CD14-positive monocyte (primary cell): ENCODE measurements around the gene QRICH2. TPM values are rescaled to one million over a fixed set of nuclear protein-coding genes. Genes with fewer than 3 reads are reported as not detected.
A peak's percentile ranks its signal among the peaks of the same experiment; 100 is the strongest.
"Not testable (repeated sequence)": the region's sequence is repeated elsewhere in the genome, so short reads cannot be mapped to it uniquely, and the experiment has no call there.

ENCODE experiments used
- DNase-seq, 3 donors: peaks; one replicate each; pipeline ENCODE4 v3.0.0-alpha.2; 2011 to 2022
- H2AFZ ChIP-seq: 2 replicates; pipeline ENCODE4 v1.6.0; 2012; ENCODE audit warnings: mild to moderate bottlenecking, low read depth, low read length, inconsistent platforms; ENCODE audit not compliant: insufficient read depth, poor library complexity, severe bottlenecking
- H3K27ac ChIP-seq, 2 donors: 1 replicate in 1 of 2; 2 replicates in 1 of 2; pipeline ENCODE4 v1.5.1; 2012 to 2013; ENCODE audit warnings: low read length in 2 of 2, control low read depth in 1 of 2, inconsistent platforms in 1 of 2, low read depth in 1 of 2, mild to moderate bottlenecking in 1 of 2
- H3K27me3 ChIP-seq, 2 donors: one replicate each; pipeline versions ENCODE4 v1.6.0 to v1.6.1; 2011 to 2013; ENCODE audit warnings: low read length in 2 of 2; ENCODE audit not compliant: control insufficient read depth in 2 of 2, insufficient read depth in 2 of 2
- H3K36me3 ChIP-seq, 2 donors: replicated peaks in 1 of 2; 1 replicate in 1 of 2; 2 replicates in 1 of 2; pipeline versions ENCODE4 v1.5.1 to v1.6.1; 2012 to 2013; ENCODE audit warnings: low read length in 2 of 2, control low read depth in 1 of 2, inconsistent platforms in 1 of 2, mild to moderate bottlenecking in 1 of 2; ENCODE audit not compliant: insufficient read depth in 2 of 2, control insufficient read depth in 1 of 2
- H3K4me1 ChIP-seq, 2 donors: 1 replicate in 1 of 2; 2 replicates in 1 of 2; pipeline versions ENCODE4 v1.5.1 to v1.6.1; 2012 to 2013; ENCODE audit warnings: low read length in 2 of 2, control low read depth in 1 of 2, inconsistent platforms in 1 of 2, mild to moderate bottlenecking in 1 of 2, moderate library complexity in 1 of 2; ENCODE audit not compliant: insufficient read depth in 2 of 2, control insufficient read depth in 1 of 2
- H3K4me2 ChIP-seq: replicated peaks from 2 replicates; pipeline ENCODE3; 2012; ENCODE audit warnings: low read length, moderate library complexity, mild to moderate bottlenecking; ENCODE audit not compliant: poor library complexity, severe bottlenecking; ENCODE audit errors: extremely low read depth
- H3K4me3 ChIP-seq, 3 experiments: fragments of 200-600 bp in 1 of 3; sonication (generic) in 1 of 3; replicated peaks in 1 of 3; 1 replicate in 2 of 3; 2 replicates in 1 of 3; pipeline ENCODE4 v1.5.1; 2011 to 2013; ENCODE audit warnings: low read length in 3 of 3, mild to moderate bottlenecking in 3 of 3, control low read depth in 2 of 3, low read depth in 2 of 3, inconsistent platforms in 1 of 3, moderate library complexity in 1 of 3
- H3K79me2 ChIP-seq: 2 replicates; pipeline ENCODE4 v1.6.0; 2012; ENCODE audit warnings: mild to moderate bottlenecking, control low read depth, inconsistent platforms, low read length, moderate library complexity; ENCODE audit not compliant: insufficient read depth
- H3K9ac ChIP-seq: 2 replicates; pipeline ENCODE4 v1.6.0; 2017; ENCODE audit warnings: low read length, mild to moderate bottlenecking; ENCODE audit not compliant: insufficient read depth, poor library complexity, severe bottlenecking
- H3K9me3 ChIP-seq, 2 donors: replicated peaks in 1 of 2; 1 replicate in 1 of 2; 2 replicates in 1 of 2; pipeline versions ENCODE4 v1.5.1 to v1.6.1; 2012 to 2013; ENCODE audit warnings: low read length in 2 of 2, control low read depth in 1 of 2; ENCODE audit not compliant: control insufficient read depth in 1 of 2, insufficient read depth in 1 of 2
- H4K20me1 ChIP-seq: 2 replicates; pipeline ENCODE4 v1.6.0; 2012; ENCODE audit warnings: mild to moderate bottlenecking, low read length, control low read depth, moderate library complexity; ENCODE audit not compliant: insufficient read depth
- H3K27ac Mint-ChIP-seq, 7 donors: one replicate each; pipeline ENCODE4 v1.8.0; 2020; ENCODE audit warnings: mild to moderate bottlenecking in 7 of 7, mixed read lengths in 7 of 7, moderate library complexity in 6 of 7, inconsistent platforms in 2 of 7
- H3K27me3 Mint-ChIP-seq, 3 donors: one replicate each; pipeline ENCODE4 v1.8.0; 2021 to 2022; ENCODE audit warnings: low read depth in 3 of 3, mild to moderate bottlenecking in 3 of 3, mixed read lengths in 3 of 3, moderate library complexity in 3 of 3, inconsistent platforms in 1 of 3
- H3K36me3 Mint-ChIP-seq, 2 donors: one replicate each; pipeline ENCODE4 v1.8.0; 2020; ENCODE audit warnings: mixed read lengths in 2 of 2, inconsistent platforms in 1 of 2, mild to moderate bottlenecking in 1 of 2
- H3K4me1 Mint-ChIP-seq: one replicate; pipeline ENCODE4 v1.8.0; 2020; ENCODE audit warnings: mild to moderate bottlenecking, mixed read lengths
- H3K4me3 Mint-ChIP-seq, 2 donors: one replicate each; pipeline ENCODE4 v1.8.0; 2020; ENCODE audit warnings: mild to moderate bottlenecking in 2 of 2, mixed read lengths in 2 of 2, moderate library complexity in 1 of 2
- H3K9me3 Mint-ChIP-seq, 7 donors: one replicate each; pipeline ENCODE4 v1.8.0; 2020 to 2022; ENCODE audit warnings: mixed read lengths in 7 of 7, mild to moderate bottlenecking in 6 of 7, moderate library complexity in 6 of 7, inconsistent platforms in 2 of 7
- CTCF ChIP-seq: fragments of 200-600 bp; IDR thresholded peaks from one replicate; pipeline ENCODE4 v1.8.0; 2022; ENCODE audit warnings: antibody characterized with exemption, mild to moderate bottlenecking
- WGBS: methylation state at CpG from one replicate; pipeline ENCODE4 v1.1.5; 2013; ENCODE audit warnings: missing lambda C conversion rate; ENCODE audit not compliant: insufficient coverage; 5-methylcytosine and 5-hydroxymethylcytosine counted together
- intact Hi-C, 2 donors: fragments of 100-400 bp; cut with micrococcal nuclease; formaldehyde crosslinking; loops; one replicate each; pipeline versions ENCODE4 v1.15.0 to v1.15.1; 2023
- polyA plus RNA-seq, 3 donors: library from polyadenylated mRNA; depleted of rRNA in 1 of 3; unstranded in 2 of 3; stranded (reverse) in 1 of 3; fragments of 300-500 nt in 2 of 3; fragments of >200 nt in 1 of 3; fragmentation: Illumina TruSeq in 2 of 3; gene quantifications; 1 replicate in 2 of 3; 2 replicates in 1 of 3; pipeline ENCODE4 v1.2.3, GENCODE V29; 2012 to 2021

The QRICH2 gene
- polyA plus RNA-seq, 3 donors = 0.04 to 1.9 TPM; not detected in 1

GRCh38 chr17:76247304-76247703, 60.8 kb downstream of the QRICH2 start:
- intact Hi-C loops = no loop called here
- Histone ChIP-seq H4K20me1 (no peaks in the 10 kb centered on the region), H3K4me1 (peaks cover 49% of the 10 kb centered on the region in 2 donors), H3K27ac (no peak overlapping the region), H3K9ac (no peak overlapping the region), H3K79me2 (no peaks in the 10 kb centered on the region), H2AFZ (no peak overlapping the region), H3K4me2 (no peak overlapping the region), H3K9me3 (no peaks in the 10 kb centered on the region), H3K36me3 (no peaks in the 10 kb centered on the region), H3K27me3 (peaks cover 9 to 20% of the 10 kb centered on the region in 2 donors), H3K4me3 (peak overlapping the region in 1 of 3 experiments; percentile 28)
- H3K4me1 Mint-ChIP-seq = peaks cover 50% of the 10 kb centered on the region
- peak overlapping the region in 2 of 7 donors; percentile 24 to 70 for H3K27ac Mint-ChIP-seq
- DNase-seq = no peak
- H3K27me3 Mint-ChIP-seq = peaks cover 18 to 25% (median 24%) of the 10 kb centered on the region in 3 donors
- no peak for TF ChIP-seq CTCF
- WGBS = 100% methylated on average over 2 of the region's 8 CpGs
- H3K9me3 Mint-ChIP-seq = peaks cover 0 to 3% (median 0%) of the 10 kb centered on the region in 7 donors
- peaks cover 2 to 9% of the 10 kb centered on the region in 2 donors for H3K36me3 Mint-ChIP-seq
- H3K4me3 Mint-ChIP-seq = no peak overlapping the region

GRCh38 chr17:76246080-76247066, 61.7 kb downstream of the QRICH2 start:
- Mint-ChIP-seq H3K27ac (peak overlapping the region in 6 of 7 donors; percentile 41 to 85 (median 84)), H3K36me3 (peaks cover 0 to 10% of the 10 kb centered on the region in 2 donors), H3K4me3 (peak overlapping the region in 1 of 2 donors; percentile 69), H3K4me1 (peaks cover 42% of the 10 kb centered on the region), H3K9me3 (peaks cover 0 to 5% (median 0%) of the 10 kb centered on the region in 7 donors), H3K27me3 (peaks cover 28 to 34% (median 31%) of the 10 kb centered on the region in 3 donors)
- Histone ChIP-seq H3K27me3 (peaks cover 18 to 29% of the 10 kb centered on the region in 2 donors), H4K20me1 (no peaks in the 10 kb centered on the region), H3K9me3 (no peaks in the 10 kb centered on the region), H3K4me1 (peaks cover 40% of the 10 kb centered on the region in 2 donors), H3K4me3 (peak overlapping the region in 1 of 3 experiments; percentile 28), H3K79me2 (no peaks in the 10 kb centered on the region), H3K4me2 (peak overlapping the region; percentile 57), H3K27ac (peak overlapping the region in 1 of 2 donors; percentile 10), H3K9ac (no peak overlapping the region), H2AFZ (no peak overlapping the region), H3K36me3 (no peaks in the 10 kb centered on the region)
- no peak for TF ChIP-seq CTCF
- intact Hi-C loops = no loop called here
- peak; percentile 71 to 82 (median 72) for DNase-seq
- 0% methylated on average over 2 of the region's 7 CpGs for WGBS

- H3K4me2 ChIP-seq, H3K79me2 ChIP-seq, H3K36me3 ChIP-seq, H3K4me3 ChIP-seq, H4K20me1 ChIP-seq, H3K27ac ChIP-seq, H3K4me3 Mint-ChIP-seq, H3K9me3 ChIP-seq, H2AFZ ChIP-seq, H3K9ac ChIP-seq, DNase-seq: not testable (repeated sequence)
- WGBS = 97% methylated on average over 8 of the region's 8 CpGs
- intact Hi-C loops = loop anchor here in 1 of 2 donors (5.0 kb wide), 1 partner anchor 33 kb away; no protein-coding TSS in a partner anchor
- H3K9me3 Mint-ChIP-seq = peaks cover 0 to 11% (median 4%) of the 10 kb centered on the region in 7 donors
- peak overlapping the region in 1 of 7 donors; percentile 27 for H3K27ac Mint-ChIP-seq
- H3K27me3 ChIP-seq = peaks cover 27 to 40% of the 10 kb centered on the region in 2 donors
- peaks cover 42% of the 10 kb centered on the region for H3K4me1 Mint-ChIP-seq
- peaks cover 3 to 15% of the 10 kb centered on the region in 2 donors for H3K36me3 Mint-ChIP-seq
- peaks cover 37 to 45% (median 41%) of the 10 kb centered on the region in 3 donors for H3K27me3 Mint-ChIP-seq
- H3K4me1 ChIP-seq = peaks cover 38 to 39% of the 10 kb centered on the region in 2 donors
Measured at GRCh38 chr17:76244721-76245120, 63.4 kb downstream of the QRICH2 start.
